Stimulated activated CD8-positive, alpha-beta memory T cell treated with anti-CD3 and anti-CD28 coated beads, Interleukin-7, amount 100 ng/mL, for 4 hours (primary cell): ENCODE measurements around the gene EPO.

Experiments
- DNase-seq, 2 donors: peaks; one replicate each; pipeline ENCODE4 v3.0.0-alpha.2; 2020; ENCODE audit warnings: low read depth in 2 of 2

Gene EPO

GRCh38 chr7:100720279-100720670, at the start of gene EPO:
Gene EPO (plus strand): TSS chr7:100720468. CDS start chr7:100720981, 513 bp downstream.
- no peak for DNase-seq

- no peak for DNase-seq
These were observed 48.6 kb upstream of the EPO start for GRCh38 chr7:100671353-100672327.

- peak; percentile 96 to 97 for DNase-seq
These were observed 46.8 kb upstream of the EPO start, which contains the start of gene GNB2 for GRCh38 chr7:100673302-100673941. Gene GNB2 (plus strand): TSS chr7:100673740. CDS start chr7:100676266, 2,526 bp downstream.

GRCh38 chr7:100673942-100674410, 46.3 kb upstream of the EPO start:
- DNase-seq = peak in 1 of 2 donors; percentile 33

- no peak for DNase-seq
These were observed 45.7 kb upstream of the EPO start for GRCh38 chr7:100674411-100675104.

GRCh38 chr7:100675105-100675451, 45.2 kb upstream of the EPO start:
- peak in 1 of 2 donors; percentile 43 for DNase-seq

- DNase-seq = peak; percentile 78 to 84
These were observed 44.5 kb upstream of the EPO start for GRCh38 chr7:100675581-100676350.

- no peak for DNase-seq
These were observed 43.6 kb upstream of the EPO start for GRCh38 chr7:100676501-100677306.

- DNase-seq = no peak
These were observed 42.7 kb upstream of the EPO start for GRCh38 chr7:100677308-100678267.

- DNase-seq = no peak
These were observed 41.8 kb upstream of the EPO start for GRCh38 chr7:100678291-100678984.

GRCh38 chr7:100679129-100679926, 40.9 kb upstream of the EPO start:
- no peak for DNase-seq

GRCh38 chr7:100679927-100680575, 40.2 kb upstream of the EPO start:
- no peak for DNase-seq

- no peak for DNase-seq
These were observed 39.5 kb upstream of the EPO start for GRCh38 chr7:100680576-100681271.

GRCh38 chr7:100681491-100682227, 38.6 kb upstream of the EPO start:
- DNase-seq = no peak

GRCh38 chr7:100682228-100682741, 38.0 kb upstream of the EPO start:
- peak in 1 of 2 donors; percentile 24 for DNase-seq
